Measurements from ENCODE around the gene ALOX5.

- TF ChIP-seq ELK1 (IDR thresholded peaks at IDR 0.05; ENCODE audit: low read depth, low read length) (no peak), ZZZ3 (IDR thresholded peaks at IDR 0.05; ENCODE audit: control insufficient read depth, insufficient read length, low read depth) (no peak), POLR2AphosphoS5 (IDR thresholded peaks at IDR 0.05; ENCODE audit: low read length) (no peak), POLR2A (IDR thresholded peaks at IDR 0.05; ENCODE audit: low read depth, low read length) (no peak), CHD2 (IDR thresholded peaks at IDR 0.05; ENCODE audit: borderline replicate concordance, low read depth, low read length) (no peak), NKRF (conservative IDR thresholded peaks at IDR 0.05) (no peak), MEF2A (IDR thresholded peaks at IDR 0.05; ENCODE audit: insufficient read depth, low read depth, low read length) (no peak), STAT3 (IDR thresholded peaks at IDR 0.05; ENCODE audit: low read depth, low read length) (no peak), NFIC (IDR thresholded peaks at IDR 0.05; ENCODE audit: low read depth, low read length) (no peak), CEBPB (IDR thresholded peaks at IDR 0.05; ENCODE audit: borderline replicate concordance in 1 of 2, low read depth in 2 of 2, low read length in 2 of 2) (no peak), GABPA (IDR thresholded peaks at IDR 0.05; ENCODE audit: low read depth) (no peak)
- TF ChIP-seq, protein P1, sequence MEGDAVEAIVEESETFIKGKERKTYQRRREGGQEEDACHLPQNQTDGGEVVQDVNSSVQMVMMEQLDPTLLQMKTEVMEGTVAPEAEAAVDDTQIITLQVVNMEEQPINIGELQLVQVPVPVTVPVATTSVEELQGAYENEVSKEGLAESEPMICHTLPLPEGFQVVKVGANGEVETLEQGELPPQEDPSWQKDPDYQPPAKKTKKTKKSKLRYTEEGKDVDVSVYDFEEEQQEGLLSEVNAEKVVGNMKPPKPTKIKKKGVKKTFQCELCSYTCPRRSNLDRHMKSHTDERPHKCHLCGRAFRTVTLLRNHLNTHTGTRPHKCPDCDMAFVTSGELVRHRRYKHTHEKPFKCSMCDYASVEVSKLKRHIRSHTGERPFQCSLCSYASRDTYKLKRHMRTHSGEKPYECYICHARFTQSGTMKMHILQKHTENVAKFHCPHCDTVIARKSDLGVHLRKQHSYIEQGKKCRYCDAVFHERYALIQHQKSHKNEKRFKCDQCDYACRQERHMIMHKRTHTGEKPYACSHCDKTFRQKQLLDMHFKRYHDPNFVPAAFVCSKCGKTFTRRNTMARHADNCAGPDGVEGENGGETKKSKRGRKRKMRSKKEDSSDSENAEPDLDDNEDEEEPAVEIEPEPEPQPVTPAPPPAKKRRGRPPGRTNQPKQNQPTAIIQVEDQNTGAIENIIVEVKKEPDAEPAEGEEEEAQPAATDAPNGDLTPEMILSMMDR (IDR thresholded peaks at IDR 0.05 in 2 of 3, conservative IDR thresholded peaks at IDR 0.05 in 1 of 3; ENCODE audit: control insufficient read depth in 2 of 3, extremely low read depth in 1 of 3, insufficient read depth in 1 of 3, low read depth in 3 of 3, low read length in 3 of 3), result no peak
These were observed 2.4 kb downstream of the ALOX5 start for GRCh38 chr10:45376371-45376801.
